Testis (tissue), 3 donors: ENCODE results near the gene CHIT1. TPM values are rescaled to one million over a fixed set of nuclear protein-coding genes. Genes with fewer than 3 reads are reported as not detected.

Experiments used
- DNase-seq: peaks from one replicate; pipeline ENCODE4 v3.0.0-alpha.2; 2019
- H3K27ac ChIP-seq, 2 donors: fragments of 200-600 bp; sonication (generic); one replicate each; pipeline ENCODE4 v1.5.1; 2019
- H3K27me3 ChIP-seq: fragments of 200-600 bp; sonication (generic); one replicate; pipeline ENCODE4 v1.5.1; 2019
- H3K36me3 ChIP-seq: fragments of 200-600 bp; sonication (generic); one replicate; pipeline ENCODE4 v1.5.1; 2017; ENCODE audit warnings: low read depth; ENCODE audit errors: missing control alignments
- H3K4me1 ChIP-seq: fragments of 200-600 bp; sonication (generic); one replicate; pipeline ENCODE4 v1.5.1; 2019
- H3K4me3 ChIP-seq, 2 donors: fragments of 200-600 bp; sonication (generic); one replicate each; pipeline ENCODE4 v1.5.1; 2017 to 2019
- H3K9me3 ChIP-seq: fragments of 200-600 bp; sonication (generic); one replicate; pipeline ENCODE4 v1.5.1; 2017
- POLR2A ChIP-seq: fragments of 450-650 bp; IDR thresholded peaks from one replicate; pipeline ENCODE4 v1.6.1; 2017; ENCODE audit warnings: antibody characterized with exemption, mild to moderate bottlenecking, moderate library complexity
- WGBS, 2 donors: methylation state at CpG; one replicate each; pipeline ENCODE4 v1.1.5; 2018; 5-methylcytosine and 5-hydroxymethylcytosine counted together
- intact Hi-C: fragments of 100-400 bp; cut with DNase I; formaldehyde crosslinking; loops from one replicate; pipeline ENCODE4 v1.15.1; 2023; ENCODE audit warnings: low total_unique reads
- polyA plus RNA-seq: library from polyadenylated mRNA; stranded (reverse); fragments of 350-450 nt; fragmentation: Illumina TruSeq; extraction: RNeasy Lipid Tissue Mini Kit (QIAGEN cat#74804); gene quantifications from one replicate; pipeline ENCODE4 v1.2.3, GENCODE V29; 2014; ENCODE audit warnings: low read depth, low replicate concordance; ENCODE audit not compliant: insufficient read depth
- total RNA-seq, 2 donors: library from RNA; depleted of rRNA; stranded (reverse); fragments of >200 nt; gene quantifications; one replicate each; pipeline ENCODE4 v1.2.3, GENCODE V29; 2016
- TF ChIP-seq, protein P1 (sequence below), 3 experiments: fragments of 450-650 bp in 2 of 3; fragments of 200-600 bp in 1 of 3; sonication (generic) in 1 of 3; IDR thresholded peaks; one replicate each; pipeline ENCODE4 v1.5.1; 2016 to 2019; ENCODE audit warnings: antibody characterized with exemption in 3 of 3, mild to moderate bottlenecking in 2 of 3, moderate library complexity in 1 of 3

The CHIT1 gene
- total and polyA plus RNA-seq, 3 donors from 2014 or later = 0.08 to 9.9 (median 0.62) TPM

DNA sequence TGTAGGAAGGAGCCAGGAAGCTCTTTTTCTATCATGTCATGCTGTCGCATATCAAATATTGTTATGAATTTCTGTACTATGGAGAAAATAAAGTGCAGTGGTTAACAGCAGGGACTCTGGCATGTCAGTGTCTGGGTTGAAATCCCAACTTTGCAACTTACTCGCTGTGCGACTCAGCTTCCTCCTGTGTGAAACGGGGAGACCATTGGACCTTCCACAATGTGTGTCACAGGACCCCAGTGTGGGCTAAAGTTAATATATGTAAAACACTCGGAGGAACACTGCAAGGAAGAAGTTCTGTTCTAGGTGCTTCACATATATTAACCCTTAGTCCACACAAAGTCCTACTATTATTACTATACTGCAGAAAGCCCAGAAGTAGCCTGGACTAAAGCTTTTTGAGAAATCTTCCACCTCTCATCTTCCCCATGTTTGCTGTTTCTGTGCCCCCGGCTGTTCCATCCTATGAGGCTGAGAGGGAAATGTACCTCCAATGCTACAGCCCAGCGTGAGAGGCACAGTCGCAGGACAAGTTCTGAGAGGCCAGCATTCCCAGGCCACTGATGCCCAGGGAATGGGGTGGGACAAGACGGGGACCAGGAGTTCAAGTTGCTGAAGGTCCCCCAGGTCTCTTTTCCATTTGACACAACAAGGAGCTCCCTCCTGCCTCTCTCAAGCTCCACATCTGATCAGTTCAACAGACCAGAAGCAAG is 1.9 kb downstream of the CHIT1 start:
- WGBS, 2 donors = 90 to 93% methylated on average over 8 to 9 of the region's 9 CpGs
- intact Hi-C loops = no loop called here
- no peaks in the 10 kb centered on the region for H3K27me3 ChIP-seq

GRCh38 chr1:203225071-203225470 is 4.4 kb downstream of the CHIT1 start:
- TF ChIP-seq POLR2A = no peak
- TF ChIP-seq, protein P1, sequence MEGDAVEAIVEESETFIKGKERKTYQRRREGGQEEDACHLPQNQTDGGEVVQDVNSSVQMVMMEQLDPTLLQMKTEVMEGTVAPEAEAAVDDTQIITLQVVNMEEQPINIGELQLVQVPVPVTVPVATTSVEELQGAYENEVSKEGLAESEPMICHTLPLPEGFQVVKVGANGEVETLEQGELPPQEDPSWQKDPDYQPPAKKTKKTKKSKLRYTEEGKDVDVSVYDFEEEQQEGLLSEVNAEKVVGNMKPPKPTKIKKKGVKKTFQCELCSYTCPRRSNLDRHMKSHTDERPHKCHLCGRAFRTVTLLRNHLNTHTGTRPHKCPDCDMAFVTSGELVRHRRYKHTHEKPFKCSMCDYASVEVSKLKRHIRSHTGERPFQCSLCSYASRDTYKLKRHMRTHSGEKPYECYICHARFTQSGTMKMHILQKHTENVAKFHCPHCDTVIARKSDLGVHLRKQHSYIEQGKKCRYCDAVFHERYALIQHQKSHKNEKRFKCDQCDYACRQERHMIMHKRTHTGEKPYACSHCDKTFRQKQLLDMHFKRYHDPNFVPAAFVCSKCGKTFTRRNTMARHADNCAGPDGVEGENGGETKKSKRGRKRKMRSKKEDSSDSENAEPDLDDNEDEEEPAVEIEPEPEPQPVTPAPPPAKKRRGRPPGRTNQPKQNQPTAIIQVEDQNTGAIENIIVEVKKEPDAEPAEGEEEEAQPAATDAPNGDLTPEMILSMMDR (IDR thresholded peaks at IDR 0.05) = no peak
- intact Hi-C loops = no loop called here
- no peak overlapping the region for H3K4me3 ChIP-seq
- H3K27me3 ChIP-seq = no peaks in the 10 kb centered on the region
- no peaks in the 10 kb centered on the region for H3K4me1 ChIP-seq
- no peaks in the 10 kb centered on the region for H3K36me3 ChIP-seq
- no peak for DNase-seq
- no peak overlapping the region for H3K27ac ChIP-seq
- no peaks in the 10 kb centered on the region for H3K9me3 ChIP-seq
- WGBS, 2 donors = 87 to 89% methylated on average over 4 of the region's 4 CpGs

More for the DNA sequence above, 1.9 kb downstream of the CHIT1 start:
- TF ChIP-seq, protein P1 (IDR thresholded peaks at IDR 0.05) = no peak
- no peak for TF ChIP-seq POLR2A
- H3K36me3 ChIP-seq = no peaks in the 10 kb centered on the region
- no peak for DNase-seq
- H3K27ac ChIP-seq = no peak overlapping the region
- no peaks in the 10 kb centered on the region for H3K4me1 ChIP-seq
- H3K4me3 ChIP-seq = no peak overlapping the region
- no peaks in the 10 kb centered on the region for H3K9me3 ChIP-seq

GRCh38 chr1:203223012-203223775 is 6.3 kb downstream of the CHIT1 start:
- WGBS, 2 donors = 75 to 88% methylated on average over 11 to 18 of the region's 18 CpGs
- TF ChIP-seq, protein P1 (IDR thresholded peaks at IDR 0.05) = no peak
- TF ChIP-seq POLR2A = no peak
- no peak overlapping the region for H3K4me3 ChIP-seq
- DNase-seq = no peak
- H3K36me3 ChIP-seq = no peaks in the 10 kb centered on the region
- intact Hi-C loops = no loop called here
- H3K27me3 ChIP-seq = no peaks in the 10 kb centered on the region
- H3K4me1 ChIP-seq = no peaks in the 10 kb centered on the region
- no peak overlapping the region for H3K27ac ChIP-seq
- no peaks in the 10 kb centered on the region for H3K9me3 ChIP-seq

DNA sequence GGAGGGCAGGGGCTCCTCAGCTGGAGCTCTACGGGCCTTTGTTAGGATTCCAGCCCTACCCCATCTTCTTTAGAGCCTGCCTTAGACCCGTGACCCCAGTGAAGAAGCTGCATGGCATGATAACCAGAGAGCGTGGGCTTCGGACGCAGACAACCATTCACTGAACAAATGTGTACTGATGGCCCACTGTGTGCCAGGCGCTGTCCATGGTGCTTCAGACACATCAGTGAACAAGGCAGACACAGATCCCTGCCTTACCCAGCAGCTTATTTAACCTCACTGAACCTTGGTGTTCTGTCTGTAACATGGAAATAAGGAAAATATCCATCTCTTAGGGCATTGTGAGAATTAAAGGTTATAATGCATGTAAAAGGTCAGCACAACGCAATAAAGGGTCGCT is 9.5 kb downstream of the CHIT1 start:
- no peaks in the 10 kb centered on the region for H3K27me3 ChIP-seq
- WGBS, 2 donors = 85 to 97% methylated on average over 6 to 8 of the region's 8 CpGs
- no peak overlapping the region for H3K4me3 ChIP-seq
- TF ChIP-seq POLR2A = no peak
- TF ChIP-seq, protein P1 (IDR thresholded peaks at IDR 0.05) = no peak
- H3K27ac ChIP-seq = no peak overlapping the region
- DNase-seq = no peak
- intact Hi-C loops = loop anchor here (5.0 kb wide), 1 partner anchor 103 kb away; no protein-coding TSS in a partner anchor
- H3K4me1 ChIP-seq = no peaks in the 10 kb centered on the region
- H3K36me3 ChIP-seq = no peaks in the 10 kb centered on the region
- no peaks in the 10 kb centered on the region for H3K9me3 ChIP-seq
